NCI-H1694 treated with DMSO at 0.1 percent for 48 hours (cell line): ENCODE data around the gene SHOC2.
A peak's percentile ranks its signal among the peaks of the same experiment; 100 is the strongest.
"Not testable (repeated sequence)": the region's sequence is repeated elsewhere in the genome, so short reads cannot be mapped to it uniquely, and the experiment has no call there.

Experiments
- DNase-seq: peaks from one replicate; lab custom pipeline; 2025; lab: John Stamatoyannopoulos, UW

The SHOC2 gene

GRCh38 chr10:110901954-110902819 lies 17.2 kb upstream of the SHOC2 start:
- no peak for DNase-seq

GRCh38 chr10:110903280-110904278 lies 15.8 kb upstream of the SHOC2 start:
- no peak for DNase-seq

GRCh38 chr10:110910138-110910537 lies 9.3 kb upstream of the SHOC2 start:
- DNase-seq, result no peak

GRCh38 chr10:110912374-110912773 lies 7.0 kb upstream of the SHOC2 start:
- no peak for DNase-seq

- no peak for DNase-seq
These were observed 5.0 kb upstream of the SHOC2 start for GRCh38 chr10:110914431-110914830.

- no peak for DNase-seq
These were observed 4.4 kb upstream of the SHOC2 start for GRCh38 chr10:110915035-110915434.

GRCh38 chr10:110915600-110915999 lies 3.8 kb upstream of the SHOC2 start:
- not testable (repeated sequence) for DNase-seq

GRCh38 chr10:110916554-110917346 lies 2.7 kb upstream of the SHOC2 start:
- DNase-seq, result no peak

GRCh38 chr10:110918269-110918642 lies 1.1 kb upstream of the SHOC2 start:
- peak; percentile 64 for DNase-seq

- peak; percentile 98 for DNase-seq
These were observed 608 bp upstream of the SHOC2 start, which contains the start of gene BBIP1 for GRCh38 chr10:110918643-110919348. Gene BBIP1 (minus strand): TSS chr10:110919180. CDS start chr10:110918157, 1,023 bp downstream.

GRCh38 chr10:110919971-110920881 lies 822 bp downstream of the SHOC2 start:
- peak; percentile 47 for DNase-seq

GRCh38 chr10:110923856-110924493 lies 4.6 kb downstream of the SHOC2 start:
- DNase-seq, result no peak

- no peak for DNase-seq
These were observed 8.1 kb downstream of the SHOC2 start for GRCh38 chr10:110927461-110927860.

- no peak for DNase-seq
These were observed 12.5 kb downstream of the SHOC2 start for GRCh38 chr10:110931769-110932381.

GRCh38 chr10:110932505-110933180 lies 13.2 kb downstream of the SHOC2 start:
- DNase-seq, result no peak

GRCh38 chr10:110936757-110937156 lies 17.4 kb downstream of the SHOC2 start:
- no peak for DNase-seq

GRCh38 chr10:110939419-110939818 lies 20.0 kb downstream of the SHOC2 start:
- no peak for DNase-seq

GRCh38 chr10:110944792-110945396 lies 25.5 kb downstream of the SHOC2 start:
- DNase-seq, result no peak
